RPMI8226 (cell line): ENCODE measurements around the gene KLHL20.
A peak's percentile ranks its signal among the peaks of the same experiment; 100 is the strongest.
"Not testable (repeated sequence)": the region's sequence is repeated elsewhere in the genome, so short reads cannot be mapped to it uniquely, and the experiment has no call there.

Experiments
- DNase-seq: peaks from one replicate; pipeline ENCODE4 v3.0.0-alpha.2; 2015

The KLHL20 gene

DNA sequence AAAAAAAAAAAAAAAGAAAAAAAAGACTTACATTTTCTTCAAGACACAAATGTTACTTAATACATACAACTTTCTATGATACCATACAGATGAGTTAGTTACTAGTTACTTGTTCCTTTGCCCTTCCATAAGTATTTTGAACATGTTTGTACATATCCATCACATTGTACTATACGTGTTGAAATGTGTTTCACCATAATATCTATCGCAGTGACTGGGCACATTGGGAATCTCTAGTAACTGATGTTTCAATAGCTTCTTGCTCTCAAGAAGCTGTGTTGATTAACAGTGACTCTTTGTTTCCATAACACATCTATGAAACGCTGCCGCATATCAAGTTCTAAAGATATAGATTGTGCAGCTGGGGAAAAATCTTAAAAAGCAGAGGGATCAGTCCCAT is 42.9 kb downstream of the KLHL20 start:
- DNase-seq, result no peak

DNA sequence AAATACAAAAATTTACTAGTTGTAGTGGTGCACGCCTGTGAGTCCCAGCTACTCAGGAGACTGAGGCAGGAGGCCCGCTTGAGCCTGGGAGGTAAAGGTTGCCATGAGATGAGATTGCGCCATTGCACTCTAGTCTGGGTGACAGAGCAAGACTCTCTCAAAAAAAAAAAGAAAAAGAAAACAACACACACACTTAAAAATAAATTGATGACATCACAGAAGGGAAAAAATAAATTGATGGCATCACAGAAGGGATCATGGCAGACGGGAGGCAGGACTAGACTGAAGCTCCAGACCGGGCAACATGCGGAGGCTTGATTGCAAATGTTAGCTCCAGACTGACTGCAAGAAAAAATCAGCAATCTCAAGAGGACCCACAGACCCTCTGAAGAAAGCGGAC is 43.3 kb downstream of the KLHL20 start:
- no peak for DNase-seq

DNA sequence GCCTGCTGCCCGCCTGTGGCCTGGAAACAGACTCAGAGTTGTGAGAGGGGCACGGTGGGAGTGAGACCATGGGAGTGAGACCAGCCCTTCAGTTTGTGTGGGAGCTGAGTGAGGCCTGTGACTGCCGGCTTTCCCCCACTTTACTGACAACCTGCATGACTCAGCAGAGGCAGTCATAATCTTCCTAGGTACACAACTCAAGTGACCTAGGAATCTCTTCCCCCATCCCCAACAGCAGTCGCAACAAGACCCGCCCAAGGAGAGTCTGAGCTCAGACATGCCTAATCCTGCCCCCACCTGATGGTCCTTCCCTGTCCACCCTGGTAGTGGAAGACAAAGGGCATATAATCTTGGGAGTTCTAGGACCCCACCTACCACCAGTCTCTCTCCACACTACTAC is 44.2 kb downstream of the KLHL20 start:
- no peak for DNase-seq

DNA sequence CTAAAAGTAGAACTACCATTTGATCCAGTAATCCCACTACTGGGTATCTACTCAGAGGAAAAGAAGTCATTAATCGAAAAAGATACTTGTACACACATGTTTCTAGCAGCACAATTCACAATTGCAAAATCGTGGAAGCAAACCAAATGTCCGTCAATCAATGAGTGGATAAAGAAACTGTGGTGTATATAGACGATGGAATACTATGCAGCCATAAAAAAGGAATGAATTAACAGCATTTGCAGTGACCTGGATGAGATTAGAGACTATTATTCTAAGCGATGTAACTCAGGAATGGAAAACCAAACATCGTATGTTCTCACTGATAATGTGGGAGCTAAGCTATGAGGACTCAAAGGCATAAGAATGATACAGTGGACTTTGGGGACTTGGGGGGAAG is 49.5 kb downstream of the KLHL20 start:
- DNase-seq, result not testable (repeated sequence)

DNA sequence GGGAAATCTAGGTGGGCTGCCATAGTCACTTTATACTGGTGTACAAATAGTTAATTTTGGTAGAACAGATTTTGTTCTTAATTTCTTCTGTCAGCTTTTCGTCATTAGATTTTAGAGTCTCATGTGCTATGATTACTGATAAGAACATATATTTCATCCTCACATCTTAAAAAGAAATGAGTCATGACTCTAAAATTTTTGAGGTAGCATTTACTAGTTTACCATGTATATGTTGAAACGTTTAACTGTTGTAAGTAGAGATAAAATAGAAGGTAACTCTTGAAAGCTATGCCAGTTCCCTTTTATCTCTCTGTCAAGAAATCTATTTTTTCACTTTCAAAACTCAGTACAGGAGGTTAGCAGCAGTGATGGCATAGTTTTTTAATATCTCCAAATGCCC is 53.4 kb downstream of the KLHL20 start:
- no peak for DNase-seq

DNA sequence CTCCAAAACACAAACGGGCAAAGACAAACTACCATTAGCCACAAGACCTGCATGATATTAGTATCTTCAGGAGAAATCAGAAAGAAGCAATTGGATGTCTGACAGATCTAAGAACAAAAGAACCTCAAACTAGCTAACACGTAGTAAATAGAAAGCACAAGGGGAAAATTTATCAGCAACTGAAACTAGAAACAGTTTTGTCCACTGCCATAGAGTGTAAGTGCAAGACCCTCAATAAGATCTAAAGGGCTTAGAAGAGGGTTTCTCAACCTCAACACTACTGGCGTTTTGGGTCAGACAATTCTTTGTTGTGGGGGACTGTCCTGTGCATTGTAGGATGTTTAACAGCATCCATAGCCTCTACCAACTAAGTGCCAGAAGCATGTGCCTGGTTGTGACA is 54.0 kb downstream of the KLHL20 start:
- DNase-seq, result no peak

DNA sequence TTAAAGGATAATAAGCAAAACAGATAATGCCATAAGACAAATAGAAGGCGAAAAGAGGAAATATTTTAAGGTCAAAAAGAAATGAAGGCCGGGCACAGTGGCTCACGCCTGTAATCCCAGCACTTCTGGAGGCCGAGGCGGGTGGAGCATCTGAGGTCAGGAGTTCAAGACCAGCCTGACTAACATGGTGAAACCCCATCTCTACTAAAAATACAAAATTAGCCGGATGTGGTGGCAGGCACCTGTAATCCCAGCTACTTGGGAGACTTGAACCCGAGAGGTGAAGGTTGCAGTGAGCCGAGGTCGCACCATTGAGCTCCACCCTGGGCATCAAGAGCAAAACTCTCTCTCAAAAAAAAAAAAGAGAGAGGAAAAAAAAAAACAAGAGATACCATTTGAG is 55.5 kb downstream of the KLHL20 start:
- DNase-seq, result not testable (repeated sequence)

DNA sequence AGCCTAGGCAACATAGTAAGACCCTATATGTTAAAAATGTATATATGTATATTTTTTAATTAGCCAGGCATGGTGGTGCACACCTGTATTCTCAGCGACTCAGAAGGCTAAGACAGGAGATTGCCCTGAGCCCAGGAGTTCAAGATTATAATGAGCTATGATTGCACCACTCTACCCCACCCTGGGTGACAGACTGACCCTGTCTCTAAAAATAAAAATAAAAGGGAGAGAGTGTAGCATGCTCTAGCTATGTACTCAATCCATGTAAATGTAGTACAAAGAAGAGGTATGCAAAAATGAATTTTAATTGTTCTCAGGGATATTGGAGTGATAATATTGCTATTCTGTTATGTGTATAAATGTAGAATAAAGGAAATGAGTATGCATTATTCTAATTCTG is 56.8 kb downstream of the KLHL20 start:
- DNase-seq, result no peak

DNA sequence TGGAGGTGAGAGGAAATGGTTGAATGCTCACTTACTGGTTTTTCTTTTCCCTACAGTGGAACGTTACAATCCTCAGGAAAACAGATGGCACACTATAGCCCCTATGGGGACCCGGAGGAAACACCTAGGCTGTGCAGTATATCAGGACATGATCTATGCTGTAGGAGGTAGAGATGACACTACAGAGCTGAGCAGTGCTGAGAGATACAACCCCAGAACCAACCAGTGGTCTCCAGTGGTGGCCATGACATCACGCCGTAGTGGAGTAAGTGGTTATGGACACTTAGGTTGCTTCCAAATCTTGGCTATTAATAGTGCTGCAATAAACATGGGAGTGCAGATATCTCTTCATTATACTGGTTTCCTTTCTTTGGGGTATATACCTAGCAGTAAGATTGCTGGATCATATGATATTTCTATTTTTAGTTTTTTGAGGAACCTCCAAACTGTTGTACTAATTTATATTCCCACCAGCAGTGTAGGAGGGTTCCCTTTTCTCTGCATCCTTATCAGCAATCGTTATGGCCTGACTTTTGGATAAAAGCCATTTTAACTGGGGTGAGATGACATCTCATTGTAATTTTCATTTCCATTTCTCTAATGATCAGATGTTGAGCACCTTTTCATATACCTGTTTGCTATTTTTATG is 60.9 kb downstream of the KLHL20 start:
- no peak for DNase-seq

DNA sequence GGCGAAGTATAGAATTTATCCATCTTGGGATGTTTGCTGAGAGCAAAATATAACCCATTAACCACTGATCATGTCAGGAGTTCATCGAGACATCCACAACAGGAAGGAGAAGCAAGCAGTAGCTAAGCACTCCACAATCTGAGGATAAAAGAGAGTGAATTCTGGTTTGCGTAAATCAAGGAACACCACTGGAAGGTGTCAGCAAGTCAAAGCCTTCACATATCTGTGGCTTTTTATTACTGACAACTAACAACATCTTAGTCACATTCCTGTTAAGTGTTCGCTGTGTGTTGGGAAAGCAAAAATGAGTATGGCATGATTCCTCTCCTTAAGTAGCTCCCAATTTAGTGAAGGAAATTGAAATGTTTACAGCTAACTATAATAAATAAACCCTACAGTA is 65.2 kb downstream of the KLHL20 start:
- no peak for DNase-seq

DNA sequence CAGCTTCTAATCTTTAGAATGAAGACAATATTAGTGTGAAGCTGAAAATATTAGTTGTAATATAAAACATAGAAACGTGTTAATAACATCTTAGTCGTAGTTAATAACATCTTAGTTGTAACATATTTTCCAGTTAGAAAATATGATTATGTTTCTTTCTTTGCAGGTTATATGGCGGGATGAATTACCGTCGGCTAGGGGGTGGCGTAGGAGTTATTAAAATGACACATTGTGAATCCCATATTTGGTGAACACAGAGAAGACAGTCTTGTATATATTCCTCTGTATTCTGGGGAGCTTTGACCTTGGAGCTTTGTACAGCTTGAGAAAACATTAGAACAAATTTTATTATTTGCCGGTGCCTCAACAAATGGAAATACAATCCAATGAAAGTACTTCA is 70.2 kb downstream of the KLHL20 start:
- no peak for DNase-seq

DNA sequence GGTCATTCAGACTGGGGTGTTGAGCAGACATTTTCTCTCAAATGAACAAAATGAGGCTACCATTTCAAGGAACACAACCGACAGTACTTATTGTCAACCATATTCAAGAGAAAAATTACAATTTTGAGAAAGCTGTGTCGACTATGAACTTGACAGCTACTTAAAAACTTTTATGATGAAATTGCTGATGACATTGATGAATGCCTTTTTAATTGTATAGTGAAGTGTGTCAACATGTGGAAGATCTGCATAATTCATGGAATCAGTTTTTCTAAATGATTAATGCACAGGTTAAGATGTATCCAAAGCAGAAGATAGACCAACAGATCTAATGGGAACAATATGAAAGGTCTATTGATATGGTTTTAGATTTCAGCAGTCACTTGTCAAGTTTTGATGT is 75.1 kb downstream of the KLHL20 start:
- no peak for DNase-seq

DNA sequence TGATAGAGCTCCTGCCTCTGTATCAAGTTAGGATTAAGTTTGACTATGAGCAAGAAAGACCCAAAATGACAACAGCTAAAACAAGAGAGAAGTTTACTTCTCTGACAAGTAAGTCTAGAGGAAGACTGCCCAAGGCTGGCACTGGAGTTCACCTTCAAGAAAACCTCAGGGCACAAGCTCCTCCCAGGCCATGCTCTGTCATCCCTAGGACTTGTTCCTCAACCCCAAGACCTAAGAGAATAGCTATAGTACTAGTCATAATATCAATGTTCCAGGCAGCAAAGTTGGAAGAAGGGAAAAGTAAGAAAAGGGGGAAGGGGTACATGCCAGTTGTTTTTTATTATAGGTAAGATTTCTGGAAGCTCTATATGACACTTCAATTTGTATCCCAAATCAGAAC is 83.3 kb downstream of the KLHL20 start:
- DNase-seq, result no peak

DNA sequence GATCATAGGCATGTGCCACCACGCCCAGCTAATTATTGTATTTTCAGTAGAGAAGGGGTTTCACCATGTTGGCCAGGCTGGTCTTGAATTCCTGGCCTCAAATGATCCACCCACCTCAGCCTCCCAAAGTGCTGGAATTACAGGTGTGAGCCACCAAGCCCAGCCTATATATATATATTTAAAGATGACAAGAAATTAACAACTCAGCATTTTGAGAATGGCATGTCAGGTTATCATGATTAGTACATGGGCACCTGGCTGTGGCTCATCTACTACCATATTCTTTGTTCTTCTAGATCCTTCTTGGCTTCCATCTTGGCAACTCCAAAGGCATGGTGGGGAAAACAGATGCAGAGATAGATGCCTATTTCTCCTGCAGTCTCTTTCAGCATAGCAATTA is 85.2 kb downstream of the KLHL20 start:
- not testable (repeated sequence) for DNase-seq

DNA sequence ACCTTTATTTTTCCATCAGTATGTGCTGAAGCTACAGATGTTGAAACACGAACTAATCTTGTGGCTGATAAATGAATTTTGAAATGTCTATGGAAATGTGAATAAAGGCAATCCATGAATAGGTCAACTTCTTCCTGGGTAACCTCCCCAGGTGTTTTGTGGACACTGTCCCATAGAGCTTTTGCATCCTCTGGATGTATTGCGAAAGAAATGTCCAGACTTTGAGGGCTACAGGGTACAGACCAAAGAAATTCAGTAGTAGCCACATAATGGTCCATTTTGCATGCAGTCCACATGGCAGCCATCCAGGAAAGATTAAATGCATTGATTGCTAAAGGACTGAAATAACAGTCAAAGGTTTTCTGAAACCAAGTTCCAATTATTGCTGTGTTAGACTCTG is 88.2 kb downstream of the KLHL20 start:
- no peak for DNase-seq

DNA sequence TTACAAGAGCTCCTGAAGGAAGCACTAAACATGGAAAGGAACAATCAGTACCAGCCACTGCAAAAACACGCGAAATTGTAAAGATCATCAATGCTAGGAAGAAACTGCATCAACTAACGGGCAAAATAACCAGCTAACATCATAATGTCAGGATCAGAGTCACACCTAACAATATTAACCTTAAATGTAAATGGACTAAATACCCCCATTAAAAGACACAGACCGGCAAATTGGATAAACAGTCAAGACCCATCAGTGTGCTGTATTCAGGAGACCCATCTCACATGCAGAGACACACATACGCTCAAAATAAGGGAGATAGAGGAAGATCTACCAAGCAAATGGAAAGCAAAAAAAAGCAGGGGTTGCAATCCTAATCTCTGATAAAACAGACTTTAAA is 98.9 kb downstream of the KLHL20 start:
- DNase-seq, result not testable (repeated sequence)

DNA sequence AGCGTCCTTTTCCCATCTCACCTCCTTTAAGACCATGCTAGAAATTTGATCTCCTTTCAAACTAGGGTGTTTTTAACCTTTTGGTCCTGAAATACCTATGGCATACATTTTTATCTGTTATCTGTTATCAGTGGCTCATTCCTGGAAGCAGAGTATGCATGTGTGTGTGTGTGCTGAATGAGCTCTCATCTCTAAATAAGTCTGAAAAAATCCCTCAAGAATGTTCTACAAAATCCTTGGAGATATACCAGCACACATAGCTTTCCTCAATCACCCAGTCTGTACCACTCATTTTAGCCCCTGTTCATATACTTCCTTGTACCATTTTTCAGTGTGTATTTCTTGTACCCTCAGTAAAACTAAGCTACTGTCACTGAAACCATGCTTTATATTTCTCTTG is 103.7 kb downstream of the KLHL20 start:
- no peak for DNase-seq

DNA sequence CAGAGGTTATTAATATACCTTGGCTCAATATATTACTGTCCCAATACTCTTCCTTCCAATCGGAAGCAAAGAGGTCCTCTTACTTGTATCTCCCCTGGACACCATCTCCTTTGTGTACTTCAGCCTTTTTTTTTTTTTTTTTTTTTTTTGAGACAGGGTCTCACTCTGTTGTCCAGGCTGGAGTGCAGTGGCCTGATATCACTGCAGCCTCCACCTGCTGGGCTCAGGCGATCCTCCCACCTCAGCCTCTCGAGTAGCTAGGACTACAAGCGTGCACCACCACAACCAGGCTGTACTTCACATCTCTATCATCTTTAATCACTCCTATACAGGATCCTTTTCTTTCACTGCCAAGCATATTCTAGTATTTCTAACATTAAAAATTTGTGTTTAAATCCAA is 106.9 kb downstream of the KLHL20 start:
- DNase-seq, result no peak

DNA sequence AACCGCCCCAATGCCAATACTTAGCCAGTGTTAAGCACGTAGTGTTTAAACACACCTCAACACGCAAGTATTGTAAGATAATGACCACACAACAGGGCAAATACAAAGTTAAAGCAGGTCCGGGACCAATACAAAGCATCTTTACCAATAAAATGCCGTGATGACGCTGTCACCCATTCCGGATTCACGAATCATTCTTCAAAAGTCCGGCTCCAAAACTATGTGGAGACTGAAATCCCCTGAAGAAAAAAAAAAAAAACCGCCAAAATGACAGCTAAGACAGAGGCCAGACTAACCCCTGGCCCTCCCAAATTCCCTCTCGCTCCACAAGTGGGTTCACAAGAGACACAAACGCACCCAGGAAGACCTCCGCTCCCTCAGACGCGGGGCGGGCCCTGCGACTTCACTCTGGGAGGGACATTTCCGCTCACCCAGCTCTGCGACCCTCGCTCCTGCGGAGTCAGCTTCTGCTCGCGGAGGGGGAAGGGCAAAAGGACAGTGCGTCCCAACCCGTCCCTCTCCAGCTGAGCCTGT is 109.1 kb downstream of the KLHL20 start:
- no peak for DNase-seq

DNA sequence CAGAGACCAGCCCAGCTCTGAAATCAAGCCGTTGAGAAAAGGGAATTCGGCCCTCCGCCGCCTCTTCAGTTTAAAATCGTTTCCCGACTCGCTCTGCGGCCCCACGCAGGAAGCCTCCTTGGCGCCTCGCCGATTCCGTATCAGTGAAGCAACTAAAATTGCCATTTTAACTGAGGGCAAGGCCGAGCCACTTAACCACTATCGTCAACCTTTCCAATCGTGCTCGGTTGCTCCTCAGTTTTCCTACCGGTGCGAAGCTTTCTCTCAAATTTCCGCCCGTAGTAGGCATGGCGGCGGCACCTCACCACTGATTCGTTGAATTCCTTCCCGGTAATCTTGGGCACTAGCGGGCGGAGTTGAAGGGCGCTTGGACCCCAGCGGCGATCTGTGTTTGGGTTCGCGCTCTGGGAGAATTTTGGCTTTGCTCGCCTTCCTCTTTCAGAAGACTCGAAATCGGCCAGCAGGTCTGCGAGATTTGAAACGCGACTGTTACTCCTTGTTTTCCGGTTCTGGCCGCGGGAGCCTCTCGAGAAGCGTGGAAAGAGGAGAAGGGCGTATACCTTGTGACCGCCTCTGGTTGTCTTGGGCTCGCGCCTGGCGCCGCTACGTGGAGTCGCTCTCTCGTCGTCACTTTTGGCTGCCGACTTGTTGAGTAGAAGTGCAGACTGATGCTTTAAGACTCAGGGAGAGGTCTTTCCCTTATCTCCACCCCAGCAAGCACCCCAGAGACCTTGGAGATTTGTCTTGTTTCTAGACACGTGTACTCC is 109.7 kb downstream of the KLHL20 start, which contains the start of the genes CENPL and DARS2:
CENPL (minus strand) TSS at position 569 of the 767 bp plus-strand sequence. CDS start 13,584 bp downstream, outside the sequence.
DARS2 (plus strand) TSS at position 359 of the 767 bp plus-strand sequence. CDS start 557 bp downstream, outside the sequence.
- peak; percentile 98 for DNase-seq

DNA sequence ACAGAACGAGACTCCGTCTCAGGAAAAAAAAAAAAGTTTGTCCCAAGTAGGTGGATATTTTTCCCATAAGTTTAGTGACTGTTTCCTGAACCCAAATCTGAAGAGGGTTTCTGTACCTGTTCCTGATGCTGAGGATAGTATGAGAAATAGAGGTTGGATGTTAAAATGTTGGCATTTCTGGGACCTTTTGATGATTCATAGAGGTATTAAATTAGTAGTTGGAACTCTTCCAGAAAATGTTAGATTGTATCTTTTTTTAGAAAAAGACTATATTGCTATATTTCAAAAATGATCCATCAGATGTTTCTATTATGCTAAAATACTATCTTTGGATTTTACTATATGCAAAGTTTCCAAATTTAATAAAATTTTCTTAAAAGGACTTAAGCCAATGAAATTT is 112.8 kb downstream of the KLHL20 start:
- DNase-seq, result no peak

DNA sequence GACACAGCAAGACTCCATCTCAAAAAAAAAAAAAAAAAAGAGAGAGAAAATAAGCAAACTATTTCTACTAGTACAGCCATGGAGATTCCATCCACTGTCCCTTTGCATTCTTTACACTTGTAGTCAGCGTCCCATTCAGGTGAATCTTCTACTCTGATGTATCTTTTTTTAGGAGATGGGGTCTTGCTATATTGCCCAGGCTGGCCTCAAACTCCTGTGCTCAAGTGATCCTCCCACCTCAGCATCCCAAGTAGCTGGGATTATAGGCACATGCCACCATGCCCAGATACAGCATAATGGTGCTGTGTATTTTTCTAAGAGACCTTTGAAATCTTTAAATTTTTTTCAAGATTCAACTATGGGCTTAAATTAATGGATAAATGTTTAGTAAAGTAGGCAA is 118.0 kb downstream of the KLHL20 start:
- DNase-seq, result no peak
